HG02981 (cell line): Measurements from ENCODE around the gene NKRF.
"Not testable (repeated sequence)": the region's sequence is repeated elsewhere in the genome, so short reads cannot be mapped to it uniquely, and the experiment has no call there.

Source experiments
- ATAC-seq: cut with Tn5 transposase; IDR thresholded peaks from one replicate; pipeline ENCODE4 v1.9.1; 2021; ENCODE audit warnings: mild to moderate bottlenecking, moderate library complexity; ENCODE audit not compliant: unreplicated experiment

Gene NKRF

GRCh38 chrX:119606280-119607017 is at the start of gene NKRF:
Gene NKRF, minus strand, starts transcription at chrX:119606424.
- peak; percentile 85 for ATAC-seq

GRCh38 chrX:119655125-119655524 is 48.9 kb upstream of the NKRF start:
- no peak for ATAC-seq

GRCh38 chrX:119654112-119654531 is 47.9 kb upstream of the NKRF start:
- no peak for ATAC-seq

GRCh38 chrX:119648421-119648775 is 42.2 kb upstream of the NKRF start:
- no peak for ATAC-seq

- ATAC-seq: peak; percentile 95
Measured at GRCh38 chrX:119647552-119648420, 41.6 kb upstream of the NKRF start.

- ATAC-seq: no peak
Measured at GRCh38 chrX:119647089-119647488, 40.9 kb upstream of the NKRF start.

- ATAC-seq: no peak
Measured at GRCh38 chrX:119646515-119646914, 40.3 kb upstream of the NKRF start.

GRCh38 chrX:119643696-119644095 is 37.5 kb upstream of the NKRF start:
- no peak for ATAC-seq

GRCh38 chrX:119640731-119641170 is 34.5 kb upstream of the NKRF start:
- ATAC-seq: no peak

- peak; percentile 79 for ATAC-seq
Measured at GRCh38 chrX:119638725-119639471, 32.7 kb upstream of the NKRF start.

GRCh38 chrX:119637421-119637820 is 31.2 kb upstream of the NKRF start:
- ATAC-seq: not testable (repeated sequence)

- ATAC-seq: no peak
Measured at GRCh38 chrX:119636419-119636818, 30.2 kb upstream of the NKRF start.

GRCh38 chrX:119635799-119636198 is 29.6 kb upstream of the NKRF start:
- ATAC-seq: no peak

- no peak for ATAC-seq
Measured at GRCh38 chrX:119635179-119635578, 29.0 kb upstream of the NKRF start.

- ATAC-seq: no peak
Measured at GRCh38 chrX:119625843-119626242, 19.6 kb upstream of the NKRF start.

GRCh38 chrX:119624951-119625668 is 18.9 kb upstream of the NKRF start:
- no peak for ATAC-seq

- no peak for ATAC-seq
Measured at GRCh38 chrX:119624417-119624816, 18.2 kb upstream of the NKRF start.

- ATAC-seq: no peak
Measured at GRCh38 chrX:119622356-119623232, 16.4 kb upstream of the NKRF start.

GRCh38 chrX:119618439-119618838 is 12.2 kb upstream of the NKRF start:
- ATAC-seq: no peak
